Thymus (tissue), 11 donors: ENCODE data around the gene SRSF3. TPM values are rescaled to one million over a fixed set of nuclear protein-coding genes. Genes with fewer than 3 reads are reported as not detected.

Experiments used
- DNase-seq, 9 donors: peaks; one replicate each; pipeline ENCODE4 v3.0.0-alpha.2; 2013; ENCODE audit warnings: low spot score in 9 of 9, low read depth in 6 of 9, missing footprints in 1 of 9
- H3K27ac ChIP-seq, 2 donors: one replicate each; pipeline ENCODE4 v1.5.1; 2013; ENCODE audit warnings: control low read depth in 1 of 2, low read depth in 1 of 2, low read length in 1 of 2, mild to moderate bottlenecking in 1 of 2, moderate library complexity in 1 of 2
- H3K27me3 ChIP-seq, 2 donors: one replicate each; pipeline ENCODE4 v1.5.1; 2013; ENCODE audit warnings: low read length in 1 of 2; ENCODE audit not compliant: control insufficient read depth in 2 of 2, insufficient read depth in 1 of 2
- H3K36me3 ChIP-seq, 2 donors: one replicate each; pipeline ENCODE4 v1.5.1; 2013; ENCODE audit warnings: low read length in 1 of 2, mild to moderate bottlenecking in 1 of 2, moderate library complexity in 1 of 2; ENCODE audit not compliant: control insufficient read depth in 2 of 2, insufficient read depth in 2 of 2
- H3K4me1 ChIP-seq, 2 donors: one replicate each; pipeline ENCODE4 v1.5.1; 2013; ENCODE audit warnings: low read length in 2 of 2; ENCODE audit not compliant: control insufficient read depth in 2 of 2, insufficient read depth in 2 of 2
- H3K4me3 ChIP-seq, 2 donors: one replicate each; pipeline ENCODE4 v1.5.1; 2013; ENCODE audit warnings: low read length in 2 of 2, control low read depth in 1 of 2, mild to moderate bottlenecking in 1 of 2
- H3K9me3 ChIP-seq, 2 donors: one replicate each; pipeline ENCODE4 v1.5.1; 2013; ENCODE audit warnings: low read length in 1 of 2, mild to moderate bottlenecking in 1 of 2; ENCODE audit not compliant: control insufficient read depth in 2 of 2, insufficient read depth in 1 of 2
- whole genome bisulfite sequencing: extraction: QIAGEN DNeasy Blood & Tissue Kit; methylation state at CpG from one replicate; pipeline ENCODE4 v1.1.7; 2013; 5-methylcytosine and 5-hydroxymethylcytosine counted together
- polyA plus RNA-seq: library from polyadenylated mRNA; stranded (reverse); fragments of 200-250 nt; gene quantifications from one replicate; pipeline ENCODE4 v1.2.3, GENCODE V29; 2013
- total RNA-seq: library from RNA; stranded (reverse); fragments of 120-200 nt; gene quantifications from one replicate; pipeline ENCODE4 v1.2.4, GENCODE V29; 2013
- donor health status: healthy.

Gene SRSF3
- total and polyA plus RNA-seq, 2 donors, result 299 to 454 TPM

GRCh38 chr6:36555750-36556252, 38.4 kb upstream of the SRSF3 start:
- WGBS, result 93% methylated on average over 1 of the region's 1 CpG
- Histone ChIP-seq H3K36me3 (no peaks in the 10 kb centered on the region), H3K4me1 (no peaks in the 10 kb centered on the region), H3K4me3 (no peak overlapping the region), H3K27me3 (no peaks in the 10 kb centered on the region), H3K9me3 (no peaks in the 10 kb centered on the region), H3K27ac (no peak overlapping the region)
- no peak for DNase-seq

GRCh38 chr6:36556281-36556680, 37.9 kb upstream of the SRSF3 start:
- Histone ChIP-seq H3K27me3 (no peaks in the 10 kb centered on the region), H3K36me3 (no peaks in the 10 kb centered on the region), H3K9me3 (no peaks in the 10 kb centered on the region), H3K4me3 (no peak overlapping the region), H3K4me1 (no peaks in the 10 kb centered on the region), H3K27ac (no peak overlapping the region)
- no peak for DNase-seq
- 97% methylated on average over 5 of the region's 5 CpGs for WGBS

GRCh38 chr6:36559011-36559793, 35.0 kb upstream of the SRSF3 start:
- Histone ChIP-seq H3K27ac (no peak overlapping the region), H3K36me3 (no peaks in the 10 kb centered on the region), H3K27me3 (no peaks in the 10 kb centered on the region), H3K4me1 (no peaks in the 10 kb centered on the region), H3K9me3 (no peaks in the 10 kb centered on the region), H3K4me3 (no peak overlapping the region)
- WGBS, result 95% methylated on average over 7 of the region's 7 CpGs
- no peak for DNase-seq

GRCh38 chr6:36560822-36561221, 33.3 kb upstream of the SRSF3 start:
- WGBS, result 97% methylated on average over 4 of the region's 4 CpGs
- DNase-seq, result no peak
- H3K4me1 ChIP-seq, result no peaks in the 10 kb centered on the region

GRCh38 chr6:36563237-36563927, 30.8 kb upstream of the SRSF3 start:
- Histone ChIP-seq H3K36me3 (no peaks in the 10 kb centered on the region), H3K4me1 (no peaks in the 10 kb centered on the region), H3K27ac (no peak overlapping the region), H3K27me3 (no peaks in the 10 kb centered on the region), H3K4me3 (no peak overlapping the region), H3K9me3 (no peaks in the 10 kb centered on the region)
- 83% methylated on average over 3 of the region's 3 CpGs for WGBS
- DNase-seq, result no peak

More at GRCh38 chr6:36560822-36561221, 33.3 kb upstream of the SRSF3 start:
- Histone ChIP-seq H3K27me3 (no peaks in the 10 kb centered on the region), H3K9me3 (no peaks in the 10 kb centered on the region), H3K36me3 (no peaks in the 10 kb centered on the region), H3K4me3 (no peak overlapping the region), H3K27ac (no peak overlapping the region)

- H3K36me3 ChIP-seq, result no peaks in the 10 kb centered on the region
- no peak for DNase-seq
- no peak overlapping the region for H3K27ac ChIP-seq
- no peaks in the 10 kb centered on the region for H3K9me3 ChIP-seq
- H3K4me1 ChIP-seq, result no peaks in the 10 kb centered on the region
- H3K4me3 ChIP-seq, result no peak overlapping the region
- H3K27me3 ChIP-seq, result no peaks in the 10 kb centered on the region
- WGBS, result 99% methylated on average over 4 of the region's 4 CpGs
Observed at GRCh38 chr6:36563928-36564284, 30.3 kb upstream of the SRSF3 start.

GRCh38 chr6:36566418-36566905, 27.7 kb upstream of the SRSF3 start:
- H3K27me3 ChIP-seq, result no peaks in the 10 kb centered on the region

GRCh38 chr6:36570264-36570663, 23.9 kb upstream of the SRSF3 start:
- no peaks in the 10 kb centered on the region for H3K4me1 ChIP-seq
- H3K36me3 ChIP-seq, result no peaks in the 10 kb centered on the region
- H3K27me3 ChIP-seq, result no peaks in the 10 kb centered on the region
- H3K27ac ChIP-seq, result no peak overlapping the region
- H3K9me3 ChIP-seq, result no peaks in the 10 kb centered on the region
- no peak overlapping the region for H3K4me3 ChIP-seq
- no peak for DNase-seq
- WGBS, result 97% methylated on average over 2 of the region's 2 CpGs

More at GRCh38 chr6:36566418-36566905, 27.7 kb upstream of the SRSF3 start:
- no peak for DNase-seq
- WGBS, result 95% methylated on average over 8 of the region's 8 CpGs
- Histone ChIP-seq H3K4me1 (no peaks in the 10 kb centered on the region), H3K4me3 (no peak overlapping the region), H3K36me3 (no peaks in the 10 kb centered on the region), H3K27ac (no peak overlapping the region), H3K9me3 (no peaks in the 10 kb centered on the region)
